K562 (cell line): Measurements from ENCODE around the gene GYG1. TPM values are rescaled to one million over a fixed set of nuclear protein-coding genes. Genes with fewer than 3 reads are reported as not detected.
A peak's percentile ranks its signal among the peaks of the same experiment; 100 is the strongest.

Source experiments
- ATAC-seq: fragments of 200-7000 bp; cut with Tn5 transposase; 3 replicates; pipeline ENCODE4 v1.9.1; 2020; ENCODE audit warnings: moderate library complexity
- BruUV-seq: library from RNA; stranded (reverse); fragments of 400-500 nt; replicated peaks from 2 replicates; lab custom pipeline; 2021; lab: Mats Ljungman, UMichigan
- CTCF ChIA-PET: fragments of 300-600 bp; formaldehyde crosslinking; extraction: SDS; loops from one replicate; lab custom pipeline; 2021; ENCODE audit warnings: low intra/inter-chr PET ratio; lab: Yijun Ruan, JAX
- POLR2A ChIA-PET: fragments of 300-600, 350-650 bp; sonication (Branson Sonifier 250); formaldehyde crosslinking; extraction: SDS; loops from one replicate; lab custom pipeline; 2021; ENCODE audit warnings: antibody characterized with exemption, inconsistent platforms; lab: Yijun Ruan, JAX
- DNase-seq, 4 experiments: peaks; one replicate each; pipeline versions ENCODE4 v3.0.0 to v3.0.0-alpha.2; 2011 to 2018; ENCODE audit warnings: low spot score in 3 of 4, mixed read lengths in 3 of 4; ENCODE audit errors: extremely low read depth in 1 of 4
- FAIRE-seq: peaks from 2 replicates; lab custom pipeline; 2011; peaks lifted over from hg19 to GRCh38; lab: Jason Lieb, UNC
- H2AFZ ChIP-seq: 2 replicates; pipeline ENCODE4 v1.6.0; 2011; ENCODE audit warnings: low read depth, low read length, control low read depth, inconsistent platforms
- H3K27ac ChIP-seq: fragments of 200-600 bp; 3 replicates; pipeline ENCODE4 v1.8.0; 2011; ENCODE audit warnings: low read depth, mild to moderate bottlenecking, control low read depth, inconsistent platforms, low read length, moderate library complexity, mixed read lengths; ENCODE audit errors: extremely low read depth
- H3K27me3 ChIP-seq, 2 experiments: fragments of 300-600 bp in 1 of 2; 2 replicates in 1 of 2; 3 replicates in 1 of 2; pipeline versions ENCODE4 v1.6.0 to v1.8.0; 2011; ENCODE audit warnings: inconsistent platforms in 2 of 2, low read length in 2 of 2, mild to moderate bottlenecking in 1 of 2, mixed read lengths in 1 of 2, moderate library complexity in 1 of 2; ENCODE audit not compliant: control insufficient read depth in 2 of 2, insufficient read depth in 2 of 2
- H3K36me3 ChIP-seq: fragments of 300-600 bp; 3 replicates; pipeline ENCODE4 v1.8.0; 2011; ENCODE audit warnings: mild to moderate bottlenecking, low read length, inconsistent platforms; ENCODE audit not compliant: control insufficient read depth, insufficient read depth
- H3K4me1 ChIP-seq, 2 experiments: fragments of 200-600 bp in 1 of 2; replicated peaks in 1 of 2; 2 replicates in 1 of 2; 3 replicates in 1 of 2; pipeline versions ENCODE4 v1.5.1 to v1.8.0; 2011; ENCODE audit warnings: inconsistent platforms in 2 of 2, low read length in 2 of 2, mild to moderate bottlenecking in 1 of 2, mixed read lengths in 1 of 2, moderate library complexity in 1 of 2; ENCODE audit not compliant: control insufficient read depth in 2 of 2, insufficient read depth in 2 of 2
- H3K4me2 ChIP-seq: 2 replicates; pipeline ENCODE4 v1.6.1; 2011; ENCODE audit warnings: low read length, control low read depth, inconsistent platforms, mixed read lengths; ENCODE audit not compliant: insufficient read depth
- H3K4me3 ChIP-seq: fragments of 200-600 bp; sonication (generic), shearing (Covaris generic); 2 replicates; pipeline ENCODE4 v1.5.1; 2016; ENCODE audit warnings: control low read depth, inconsistent platforms
- H3K79me2 ChIP-seq: fragments of 200-600 bp; 3 replicates; pipeline ENCODE4 v1.8.0; 2011; ENCODE audit warnings: low read length, inconsistent platforms; ENCODE audit not compliant: control insufficient read depth, insufficient read depth
- H3K9ac ChIP-seq, 2 experiments: 2 replicates each; pipeline versions ENCODE4 v1.6.0 to v1.6.1; 2011; ENCODE audit warnings: low read depth in 2 of 2, low read length in 2 of 2, control low read depth in 1 of 2, inconsistent platforms in 1 of 2, mild to moderate bottlenecking in 1 of 2, mixed read lengths in 1 of 2; ENCODE audit not compliant: insufficient read depth in 1 of 2
- H3K9me1 ChIP-seq: one replicate; pipeline ENCODE4 v1.6.0; 2011; ENCODE audit warnings: inconsistent platforms, mild to moderate bottlenecking, low read length, moderate library complexity; ENCODE audit not compliant: control insufficient read depth, insufficient read depth
- H3K9me3 ChIP-seq: replicated peaks from 2 replicates; pipeline ENCODE4 v1.5.1; 2011; ENCODE audit warnings: low read depth, low read length, inconsistent platforms; ENCODE audit not compliant: control insufficient read depth, insufficient read depth
- H4K20me1 ChIP-seq: replicated peaks from 2 replicates; pipeline ENCODE4 v1.6.1; 2011; ENCODE audit warnings: low read length, inconsistent platforms, mixed read lengths; ENCODE audit not compliant: control insufficient read depth, insufficient read depth
- ATF1 ChIP-seq, 2 experiments: fragments of 450-650 bp in 1 of 2; IDR thresholded peaks; 2 replicates each; pipeline ENCODE4 v1.6.1; 2016; ENCODE audit warnings: missing compliant biosample characterization in 1 of 2, missing genetic modification characterization in 1 of 2
- CBFA2T3 ChIP-seq: fragments of 450-650 bp; IDR thresholded peaks from 2 replicates; pipeline ENCODE4 v1.6.1; 2017
- EZH2 ChIP-seq: IDR thresholded peaks from 2 replicates; pipeline ENCODE4 v1.6.1; 2012; ENCODE audit warnings: low read depth, mild to moderate bottlenecking, inconsistent platforms, low read length, borderline replicate concordance
- FOXA1 ChIP-seq: fragments of 450-650 bp; IDR thresholded peaks from 2 replicates; pipeline ENCODE4 v1.6.1; 2016; ENCODE audit warnings: mild to moderate bottlenecking, borderline replicate concordance
- MTA1 ChIP-seq: fragments of 450-650 bp; IDR thresholded peaks from 2 replicates; pipeline ENCODE4 v1.6.1; 2017; ENCODE audit warnings: borderline replicate concordance
- RNF2 ChIP-seq: sonication (generic); IDR thresholded peaks from 2 replicates; pipeline ENCODE4 v1.6.1; 2016
- SIN3A ChIP-seq, 2 experiments: fragments of 150-350 bp in 1 of 2; IDR thresholded peaks; 2 replicates each; pipeline ENCODE4 v1.6.1; 2011 to 2016; ENCODE audit warnings: borderline replicate concordance in 2 of 2, low read depth in 2 of 2, low read length in 2 of 2, mild to moderate bottlenecking in 2 of 2, moderate library complexity in 2 of 2; ENCODE audit not compliant: control insufficient read depth in 1 of 2
- TBP ChIP-seq: optimal IDR thresholded peaks from 2 replicates; pipeline ENCODE3; 2011; ENCODE audit warnings: low read depth, low read length, improper control_type of control experiment
- ZNF274 ChIP-seq: IDR thresholded peaks from 2 replicates; pipeline ENCODE4 v1.6.1; 2011; ENCODE audit warnings: low read depth, mild to moderate bottlenecking, low read length, moderate library complexity, borderline replicate concordance
- WGBS: fragments of 100-300 bp; shearing (Covaris generic); methylation state at CpG from one replicate; pipeline ENCODE4 v1.1.6; 2016; ENCODE audit warnings: low coverage, mixed read lengths; ENCODE audit not compliant: insufficient coverage; ENCODE audit errors: missing lambda C conversion rate; 5-methylcytosine and 5-hydroxymethylcytosine counted together
- in situ Hi-C: fragments of 300-500 bp; cut with MboI; formaldehyde crosslinking; loops from 4 replicates; pipeline ENCODE4 v1.15.0; 2018; ENCODE audit warnings: inconsistent platforms, mixed read lengths
- intact Hi-C: fragments of 100-400 bp; cut with micrococcal nuclease; formaldehyde crosslinking; loops from 2 replicates; pipeline ENCODE4 v1.14.2; 2022
- polyA plus RNA-seq, 8 experiments: library from polyadenylated mRNA; depleted of rRNA in 4 of 8; stranded (reverse) in 5 of 8; unstranded in 3 of 8; fragments of >200 nt; fragmentation: Nextera tagmentation in 2 of 8; fragmentation: Illumina TruSeq in 1 of 8; extraction: Ambion mirVana in 2 of 8; extraction: Trizol in 1 of 8; gene quantifications; 2 replicates each; pipeline versions ENCODE4 v1.2.1 to v1.2.3, GENCODE V29; 2011 to 2014; ENCODE audit warnings: inconsistent platforms in 1 of 8, missing spikeins in 1 of 8
- total RNA-seq, 7 experiments: library from RNA; depleted of rRNA in 6 of 7; stranded (reverse); fragments of >200 nt in 6 of 7; fragmentation: Illumina TruSeq in 2 of 7; extraction: Trizol in 2 of 7; gene quantifications; 2 replicates each; pipeline versions ENCODE4 v1.2.1 to v1.2.3, GENCODE V29; 2011 to 2021; ENCODE audit warnings: low replicate concordance in 1 of 7
- TF ChIP-seq, protein P1 (sequence below): fragments of 450-650 bp; IDR thresholded peaks from 2 replicates; pipeline ENCODE4 v1.6.1; 2017; ENCODE audit warnings: antibody characterized with exemption, mild to moderate bottlenecking

Gene GYG1
- total and polyA plus RNA-seq, 9 of the 15 experiments (the other 6 are each of a cell fraction or from before 2014, with no cell fraction given): 14.6 to 38.4 (median 24.6) TPM

DNA sequence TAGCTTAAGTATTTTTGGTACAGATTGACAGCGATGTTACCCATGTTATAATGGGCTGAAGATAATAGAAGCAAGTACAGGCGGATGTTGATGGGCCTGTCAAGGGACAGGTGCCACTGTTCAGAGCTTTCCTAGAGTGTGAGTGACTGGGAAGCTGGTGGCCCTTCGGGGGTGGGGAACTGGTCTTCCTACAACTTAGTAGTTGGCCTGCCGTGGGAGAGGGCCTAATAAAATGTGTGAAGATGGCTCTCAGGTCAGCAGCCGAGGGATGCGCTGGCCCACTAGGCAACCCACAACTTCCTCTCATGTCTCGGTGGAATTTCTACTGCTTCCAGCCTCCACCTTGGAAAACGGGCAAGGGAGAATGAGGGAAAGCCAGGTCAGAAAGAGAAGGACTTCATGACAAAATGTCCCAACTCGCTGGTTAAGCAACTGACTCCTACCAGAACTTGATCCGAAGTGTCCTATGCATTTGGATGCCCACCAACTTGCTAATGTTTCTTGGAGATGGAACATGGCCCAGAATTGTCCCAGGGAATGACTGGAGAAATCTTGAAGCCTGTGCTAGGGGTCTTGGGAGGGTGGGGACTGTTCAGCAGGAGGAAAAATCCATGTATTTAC is 1.4 kb downstream of the GYG1 start:
- no peaks in the 10 kb centered on the region for H3K9me1 ChIP-seq
- H3K27ac ChIP-seq: no peak overlapping the region
- H3K9me3 ChIP-seq: no peaks in the 10 kb centered on the region
- H4K20me1 ChIP-seq: no peaks in the 10 kb centered on the region
- TF ChIP-seq, protein P1, sequence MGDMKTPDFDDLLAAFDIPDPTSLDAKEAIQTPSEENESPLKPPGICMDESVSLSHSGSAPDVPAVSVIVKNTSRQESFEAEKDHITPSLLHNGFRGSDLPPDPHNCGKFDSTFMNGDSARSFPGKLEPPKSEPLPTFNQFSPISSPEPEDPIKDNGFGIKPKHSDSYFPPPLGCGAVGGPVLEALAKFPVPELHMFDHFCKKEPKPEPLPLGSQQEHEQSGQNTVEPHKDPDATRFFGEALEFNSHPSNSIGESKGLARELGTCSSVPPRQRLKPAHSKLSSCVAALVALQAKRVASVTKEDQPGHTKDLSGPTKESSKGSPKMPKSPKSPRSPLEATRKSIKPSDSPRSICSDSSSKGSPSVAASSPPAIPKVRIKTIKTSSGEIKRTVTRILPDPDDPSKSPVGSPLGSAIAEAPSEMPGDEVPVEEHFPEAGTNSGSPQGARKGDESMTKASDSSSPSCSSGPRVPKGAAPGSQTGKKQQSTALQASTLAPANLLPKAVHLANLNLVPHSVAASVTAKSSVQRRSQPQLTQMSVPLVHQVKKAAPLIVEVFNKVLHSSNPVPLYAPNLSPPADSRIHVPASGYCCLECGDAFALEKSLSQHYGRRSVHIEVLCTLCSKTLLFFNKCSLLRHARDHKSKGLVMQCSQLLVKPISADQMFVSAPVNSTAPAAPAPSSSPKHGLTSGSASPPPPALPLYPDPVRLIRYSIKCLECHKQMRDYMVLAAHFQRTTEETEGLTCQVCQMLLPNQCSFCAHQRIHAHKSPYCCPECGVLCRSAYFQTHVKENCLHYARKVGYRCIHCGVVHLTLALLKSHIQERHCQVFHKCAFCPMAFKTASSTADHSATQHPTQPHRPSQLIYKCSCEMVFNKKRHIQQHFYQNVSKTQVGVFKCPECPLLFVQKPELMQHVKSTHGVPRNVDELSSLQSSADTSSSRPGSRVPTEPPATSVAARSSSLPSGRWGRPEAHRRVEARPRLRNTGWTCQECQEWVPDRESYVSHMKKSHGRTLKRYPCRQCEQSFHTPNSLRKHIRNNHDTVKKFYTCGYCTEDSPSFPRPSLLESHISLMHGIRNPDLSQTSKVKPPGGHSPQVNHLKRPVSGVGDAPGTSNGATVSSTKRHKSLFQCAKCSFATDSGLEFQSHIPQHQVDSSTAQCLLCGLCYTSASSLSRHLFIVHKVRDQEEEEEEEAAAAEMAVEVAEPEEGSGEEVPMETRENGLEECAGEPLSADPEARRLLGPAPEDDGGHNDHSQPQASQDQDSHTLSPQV: no peak
- TF ChIP-seq EZH2 (no peak), ATF1 (CRISPR knock-in tag; IDR thresholded peaks at IDR 0.05) (no peak), ATF1 (tag; IDR thresholded peaks at IDR 0.05) (no peak), MTA1 (no peak), CBFA2T3 (no peak), RNF2 (no peak), SIN3A (IDR thresholded peaks at IDR 0.05; ENCODE audit: borderline replicate concordance in 2 of 2, control insufficient read depth in 1 of 2, low read depth in 2 of 2, low read length in 2 of 2) (no peak), TBP (no peak), FOXA1 (no peak), ZNF274 (no peak)
- TSS peak; percentile 63 for BruUV-seq
- FAIRE-seq: peak; percentile 29
- H2AFZ ChIP-seq: peak overlapping the region; percentile 95; the same call in 1 of the 2 replicates
- 78% methylated on average over 7 of the region's 10 CpGs for WGBS
- H3K79me2 ChIP-seq: peaks cover 7% of the 10 kb centered on the region; the same call in 2 of the 3 replicates
- peak overlapping the region; percentile 49 to 61; a peak in 3 of 4 replicates for H3K9ac ChIP-seq
- peak overlapping the region; percentile 68; the same call in 1 of the 2 replicates for H3K4me2 ChIP-seq
- peaks cover 6 to 13% of the 10 kb centered on the region in 2 experiments; a peak in 4 of 5 replicates for H3K4me1 ChIP-seq
- H3K4me3 ChIP-seq: peak overlapping the region; percentile 86; the same call in 1 of the 2 replicates
- no peak for DNase-seq
- no peaks in the 10 kb centered on the region; a peak in 1 of 5 replicates for H3K27me3 ChIP-seq
- in situ Hi-C loops (no loop called here), intact Hi-C loops (loop anchor here (5.0 kb wide), 1 partner anchor 95 kb away; the partner anchor contains the start of gene HLTF)
- H3K36me3 ChIP-seq: peaks cover 21% of the 10 kb centered on the region; the same call in 2 of the 3 replicates
- no peak for ATAC-seq
- ChIA-PET CTCF (interaction anchor here (0.6 kb wide), 1 partner anchor 88 kb away, joined by 5 read pairs; no protein-coding TSS in a partner anchor), POLR2A (interaction anchor here (1.0 to 2.0 kb wide), 3 partner anchors 8 to 93 kb away, joined by 3 to 7 read pairs (median 3); no protein-coding TSS in a partner anchor)
